ENCODE data around the gene PUM2.

- no peak for TF ChIP-seq POLR2A (IDR thresholded peaks at IDR 0.05; ENCODE audit: control extremely low read depth in 1 of 2, low read depth in 2 of 2, low read length in 2 of 2)
- no peak for TF ChIP-seq CREB1 (IDR thresholded peaks at IDR 0.05)
- no peak for TF ChIP-seq CTCF (IDR thresholded peaks at IDR 0.05; ENCODE audit: control extremely low read depth in 1 of 3, insufficient read depth in 1 of 3, low read depth in 1 of 3, low read length in 3 of 3)
- no peak for TF ChIP-seq E2F6 (IDR thresholded peaks at IDR 0.05)
- TF ChIP-seq MAFK (IDR thresholded peaks at IDR 0.05; ENCODE audit: low read depth, low read length): no peak
- no peak for TF ChIP-seq EP300 (IDR thresholded peaks at IDR 0.05; ENCODE audit: borderline replicate concordance in 1 of 2, low read depth in 2 of 2, low read length in 2 of 2)
- no peak for TF ChIP-seq RFX5 (IDR thresholded peaks at IDR 0.05; ENCODE audit: borderline replicate concordance, low read depth, low read length)
These were observed 129.7 kb downstream of the PUM2 start for GRCh38 chr2:20220806-20221554.

Data from H1 (cell line).